GM18951 (cell line): ENCODE results near the gene COLGALT1.
"Not testable (repeated sequence)": the region's sequence is repeated elsewhere in the genome, so short reads cannot be mapped to it uniquely, and the experiment has no call there.

Experiments used
- POLR2A ChIP-seq: IDR thresholded peaks from 4 replicates; pipeline ENCODE4 v1.6.1; 2011; ENCODE audit warnings: mild to moderate bottlenecking; ENCODE audit not compliant: insufficient read length, insufficient read depth; ENCODE audit errors: extremely low read depth
- in situ Hi-C: fragments of 300-500 bp; cut with MboI; formaldehyde crosslinking; loops from one replicate; pipeline ENCODE4 v1.12.0; 2022; ENCODE audit warnings: low sequenced_read_pairs, mixed read lengths, inconsistent platforms; ENCODE audit not compliant: unreplicated experiment

Gene COLGALT1

DNA sequence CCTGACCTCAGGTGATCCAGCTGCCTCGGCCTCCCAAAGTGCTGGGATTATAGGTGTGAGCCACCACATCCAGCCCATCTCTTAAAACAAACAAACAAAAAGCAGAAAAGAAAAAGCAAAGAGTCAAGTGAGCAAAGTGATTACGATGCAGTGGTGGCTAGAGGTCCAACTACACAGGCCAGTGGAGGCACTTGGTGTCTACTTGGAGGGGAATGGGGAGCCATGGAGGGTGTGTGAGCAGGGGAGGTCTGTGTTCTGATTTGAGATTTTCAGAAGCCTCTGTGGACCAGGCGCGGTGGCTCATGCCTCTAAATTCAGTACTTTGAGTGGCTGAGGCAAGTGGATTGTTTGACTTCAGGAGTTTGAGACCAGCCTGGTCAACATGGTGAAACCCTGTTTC, 6.6 kb downstream of the COLGALT1 start:
- in situ Hi-C loops, result no loop called here
- TF ChIP-seq POLR2A, result no peak

DNA sequence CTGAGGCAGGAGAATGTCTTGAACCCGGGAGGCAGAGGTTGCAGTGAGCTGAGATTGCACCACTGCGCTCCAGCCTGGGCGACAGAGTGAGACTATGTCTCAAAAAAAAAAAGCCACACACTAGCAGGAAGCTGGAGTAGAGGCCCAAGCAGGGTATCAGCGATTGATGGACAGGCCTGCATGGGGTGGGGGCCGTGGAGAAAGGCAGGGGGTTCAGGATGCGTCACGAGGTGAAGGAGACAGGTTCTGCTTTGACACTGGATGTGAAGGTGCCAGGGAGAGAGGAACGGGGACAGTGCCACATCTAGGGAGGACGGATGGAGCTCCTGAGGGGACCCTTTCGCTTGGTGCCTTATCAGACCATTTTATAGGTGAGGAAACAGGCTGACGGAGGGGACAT, 7.1 kb downstream of the COLGALT1 start:
- in situ Hi-C loops, result no loop called here
- TF ChIP-seq POLR2A, result no peak

DNA sequence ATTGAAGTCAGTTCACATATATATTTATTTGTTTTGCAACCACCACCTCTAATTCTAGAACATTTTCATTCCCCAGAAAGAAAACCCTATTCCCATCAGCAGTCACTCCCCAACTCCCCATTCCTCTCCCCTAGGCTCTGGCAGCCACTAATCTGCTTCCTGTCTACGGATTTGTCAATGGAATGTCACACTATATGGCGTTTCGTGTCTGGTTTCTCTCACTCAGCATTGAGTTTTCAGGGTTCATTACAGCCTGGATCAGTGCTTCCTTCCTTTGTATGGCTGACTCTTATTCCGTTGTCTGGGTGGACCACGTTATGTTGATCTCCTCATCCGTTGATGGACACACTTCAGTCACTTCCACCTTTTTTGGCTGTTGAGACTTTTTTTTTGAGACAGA, 9.3 kb downstream of the COLGALT1 start:
- in situ Hi-C loops, result no loop called here
- TF ChIP-seq POLR2A, result no peak

DNA sequence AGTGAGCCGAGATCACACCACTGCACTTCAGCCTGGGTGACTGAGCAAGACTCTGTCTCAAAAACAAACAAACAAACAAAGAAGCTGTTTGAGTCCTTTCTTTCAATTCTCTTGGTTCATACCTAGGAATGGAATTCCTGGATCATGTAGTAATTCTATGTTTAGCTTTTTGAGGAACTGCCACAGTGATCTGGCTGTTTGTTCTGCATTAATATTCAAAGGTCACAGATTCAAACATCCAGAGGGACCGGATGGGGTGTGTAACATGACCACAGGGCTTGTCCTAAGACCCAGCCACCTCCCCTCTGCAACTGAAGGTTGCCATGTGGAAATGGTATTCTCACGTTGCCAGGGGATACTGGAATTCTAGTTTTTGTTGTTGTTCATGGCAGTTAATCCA, 10.2 kb downstream of the COLGALT1 start:
- in situ Hi-C loops, result no loop called here
- TF ChIP-seq POLR2A, result no peak

DNA sequence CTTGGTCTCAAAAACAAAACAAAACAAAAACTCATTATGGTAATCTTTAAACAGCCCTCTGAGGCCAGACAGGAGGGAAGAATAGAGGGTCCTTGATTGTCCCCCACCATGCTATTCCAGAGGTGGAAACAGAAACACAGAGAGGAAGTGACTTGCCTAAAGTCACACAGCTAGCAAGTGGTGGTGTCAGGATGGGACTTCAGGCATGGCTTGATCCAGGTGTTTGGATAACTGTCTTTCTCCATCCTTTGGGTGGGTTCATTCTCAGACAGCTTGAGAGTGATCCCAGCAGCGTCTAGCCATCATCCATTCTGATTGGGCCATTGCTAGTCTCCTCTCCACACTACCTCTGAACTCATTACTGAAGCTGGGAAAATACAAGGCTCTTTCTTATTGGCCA, 12.5 kb downstream of the COLGALT1 start:
- in situ Hi-C loops, result no loop called here
- TF ChIP-seq POLR2A, result no peak

DNA sequence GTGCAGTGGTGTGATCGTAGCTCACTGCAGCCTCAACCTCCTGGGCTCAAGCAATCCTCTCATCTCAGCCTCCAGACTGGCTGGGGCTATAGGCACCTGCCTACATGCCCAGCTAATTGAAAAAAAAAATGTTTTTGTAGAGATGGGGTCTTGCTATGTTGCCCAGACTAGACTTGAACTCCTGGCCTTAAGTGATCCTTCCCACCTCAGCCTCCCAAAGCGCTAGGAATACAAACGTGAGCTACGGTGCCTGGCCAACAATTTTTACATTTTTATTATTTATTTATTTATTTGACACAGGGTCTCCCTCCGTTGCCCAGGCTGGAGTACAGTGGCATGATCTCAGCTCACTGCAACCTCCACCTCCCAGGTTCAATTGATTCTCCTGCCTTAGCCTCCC, 14.8 kb downstream of the COLGALT1 start:
- in situ Hi-C loops, result not testable (repeated sequence)

DNA sequence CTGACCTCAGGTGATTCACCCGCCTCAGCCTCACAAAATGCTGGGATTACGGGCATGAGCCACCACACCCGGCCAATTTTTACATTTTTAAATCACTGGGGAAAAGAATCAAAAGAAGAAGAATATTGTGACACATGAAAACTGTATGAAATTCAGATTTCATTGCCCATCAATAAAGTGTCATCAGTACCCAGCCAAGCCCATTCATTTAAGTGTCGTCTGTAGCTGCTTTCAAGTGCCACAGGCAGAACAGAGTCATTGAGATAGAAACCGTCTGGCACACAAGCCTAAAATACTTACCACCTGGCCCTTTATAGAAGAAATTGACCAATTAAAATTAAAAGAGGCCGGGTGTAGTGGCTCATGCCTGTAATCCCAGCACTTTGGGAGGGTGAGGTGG, 15.3 kb downstream of the COLGALT1 start:
- no peak for TF ChIP-seq POLR2A
- in situ Hi-C loops, result no loop called here

DNA sequence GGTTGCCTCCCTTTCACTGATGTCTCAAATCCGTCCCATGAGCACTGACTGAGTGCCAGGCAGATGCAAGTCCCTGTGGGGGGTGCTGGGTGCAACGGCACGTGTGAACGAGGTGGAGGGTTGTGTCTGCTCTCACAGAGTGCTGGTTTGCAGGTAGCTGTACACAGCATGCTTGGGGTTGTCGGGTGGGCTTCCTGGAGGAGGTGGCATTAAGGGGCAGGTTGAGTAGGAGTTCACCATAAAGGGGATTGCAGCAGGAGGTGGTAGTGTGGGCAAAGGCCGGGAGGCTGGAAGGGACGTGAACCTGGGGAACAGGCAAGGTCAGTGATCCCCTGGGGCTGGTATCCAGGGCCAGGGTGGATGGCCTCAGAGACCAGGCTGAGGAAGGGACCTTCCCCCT, 17.2 kb downstream of the COLGALT1 start:
- TF ChIP-seq POLR2A, result no peak
- in situ Hi-C loops, result no loop called here

DNA sequence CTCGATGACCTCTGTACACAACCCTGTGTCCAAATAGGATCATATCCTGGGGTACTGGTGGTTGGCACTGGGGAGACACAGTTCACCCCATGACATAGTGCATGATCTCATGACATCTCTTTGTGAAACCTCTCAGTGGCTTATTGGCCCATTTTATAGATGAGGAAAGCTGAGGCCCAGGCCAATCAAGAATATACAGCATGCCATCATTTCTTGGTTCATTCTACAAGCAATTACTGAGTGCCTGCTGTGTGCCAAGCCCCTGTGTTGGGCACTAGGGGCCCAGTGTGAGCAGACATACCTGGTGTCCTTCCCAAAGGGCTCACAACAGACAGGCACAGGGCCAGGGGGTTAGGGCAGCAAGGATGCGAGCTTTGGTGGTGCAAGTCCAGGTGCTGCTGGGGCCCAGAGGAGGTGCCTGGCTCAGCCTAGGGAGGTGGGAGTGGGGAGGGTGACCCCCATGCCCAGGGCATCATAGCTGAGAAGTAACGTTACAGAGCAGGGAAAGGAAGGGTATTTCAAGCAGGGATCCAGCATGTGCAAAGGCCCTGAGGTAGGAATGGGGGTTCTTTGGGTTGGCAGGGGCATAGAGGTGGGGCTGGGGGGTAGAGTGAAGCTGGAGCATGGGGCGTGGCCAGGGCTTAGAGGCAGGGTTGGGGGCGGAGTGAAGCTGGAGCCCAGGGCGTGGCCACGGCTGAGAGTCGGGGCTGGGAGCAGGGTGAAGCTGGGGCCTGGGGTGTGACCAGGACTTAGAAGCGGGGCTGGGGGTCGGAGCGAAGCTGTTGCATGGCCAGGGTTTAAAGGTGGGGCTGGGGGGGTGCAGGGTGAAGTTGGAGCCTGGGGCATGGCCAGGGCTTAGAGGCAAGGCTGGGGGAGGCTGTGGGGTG, 20.7 kb downstream of the COLGALT1 start:
- TF ChIP-seq POLR2A, result no peak
- in situ Hi-C loops, result no loop called here

DNA sequence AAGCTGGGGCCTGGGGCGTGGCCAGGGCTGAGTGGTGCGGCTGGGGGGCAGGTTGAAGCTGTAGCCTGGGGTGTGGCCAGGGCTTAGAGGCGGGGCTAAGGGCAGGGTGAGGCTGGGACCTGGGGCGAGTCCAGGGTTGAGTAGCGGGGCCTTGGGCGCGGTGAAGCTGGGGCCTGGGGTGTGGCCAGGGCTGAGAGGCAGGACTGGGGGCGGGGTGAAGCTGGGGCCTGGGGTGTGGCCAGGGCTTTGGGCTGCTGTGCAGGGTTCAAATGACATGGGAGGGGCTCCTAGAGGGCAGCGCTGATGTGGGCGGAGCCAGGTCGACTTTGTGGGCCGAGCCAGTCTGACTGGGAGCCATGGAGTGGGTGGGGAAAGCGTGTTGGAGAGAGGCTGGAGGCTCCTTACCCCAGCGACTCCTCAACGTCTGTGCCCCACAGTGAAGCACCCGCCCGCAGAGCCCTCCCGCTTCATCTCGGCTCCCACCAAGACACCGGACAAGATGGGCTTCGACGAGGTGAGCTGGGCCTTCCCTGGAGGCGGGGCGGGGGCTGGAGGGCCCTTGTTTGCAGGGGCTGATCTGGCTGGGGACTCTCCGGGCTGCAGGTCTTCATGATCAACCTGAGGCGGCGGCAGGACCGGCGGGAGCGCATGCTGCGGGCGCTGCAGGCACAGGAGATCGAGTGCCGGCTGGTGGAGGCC, 21.5 kb downstream of the COLGALT1 start:
- in situ Hi-C loops, result no loop called here
- TF ChIP-seq POLR2A, result no peak

DNA sequence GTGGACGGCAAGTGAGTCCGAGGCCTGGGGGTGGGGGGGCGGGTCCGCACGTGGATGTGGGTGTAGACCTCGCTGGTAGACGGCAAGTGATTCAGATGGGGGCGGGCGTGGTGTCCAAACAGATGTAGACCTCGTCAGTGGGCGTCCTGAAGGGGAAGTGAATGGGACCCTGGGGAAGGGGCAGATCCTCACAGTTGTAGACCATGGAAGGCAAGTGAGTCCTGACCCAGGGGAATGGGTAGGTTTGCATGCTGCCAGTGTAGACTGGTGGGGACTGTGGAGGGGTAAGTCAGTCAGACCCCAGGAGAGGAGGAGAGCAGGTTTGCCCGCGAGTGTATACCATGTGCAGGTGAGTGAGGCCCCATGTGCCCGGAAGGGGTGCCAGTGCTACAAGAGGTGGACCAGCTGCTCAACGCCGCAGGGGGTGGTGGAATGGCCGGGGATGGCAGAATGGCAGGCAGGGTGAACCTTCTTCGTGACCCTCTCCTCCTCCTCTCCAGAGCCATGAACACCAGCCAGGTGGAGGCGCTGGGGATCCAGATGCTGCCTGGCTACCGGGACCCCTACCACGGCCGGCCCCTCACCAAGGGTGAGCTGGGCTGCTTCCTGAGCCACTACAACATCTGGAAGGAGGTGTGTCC, 22.1 kb downstream of the COLGALT1 start:
- in situ Hi-C loops, result no loop called here

DNA sequence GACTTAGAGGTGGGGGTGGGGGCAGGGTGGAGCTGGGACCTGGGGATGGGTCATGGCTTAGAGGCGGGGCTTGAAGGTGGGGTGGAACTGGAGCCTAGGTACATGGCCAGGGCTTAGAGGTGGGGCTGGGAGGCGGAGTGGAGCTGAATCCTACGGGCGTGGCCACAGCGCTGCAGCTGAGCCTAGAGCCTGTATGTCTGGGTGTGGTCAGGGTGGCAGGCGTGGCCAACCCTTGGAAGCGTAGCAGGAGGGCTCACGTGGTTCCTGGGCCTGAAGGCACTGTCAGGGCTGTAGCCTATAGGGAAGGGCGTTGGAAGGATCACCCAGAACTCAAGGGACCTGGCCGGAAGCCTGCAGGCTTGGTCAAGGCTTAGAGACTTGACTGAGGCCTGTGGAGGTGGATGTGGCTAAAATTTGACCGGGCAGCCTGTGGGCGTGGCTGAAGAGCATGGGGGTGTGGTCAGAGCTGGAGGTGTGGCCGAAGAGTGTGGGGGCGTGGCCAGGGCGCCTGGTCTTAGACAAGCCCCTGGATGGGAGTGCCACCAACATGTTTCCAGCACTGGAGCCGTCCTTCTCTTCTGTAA, 24.3 kb downstream of the COLGALT1 start:
- peak; percentile 12 for TF ChIP-seq POLR2A
- in situ Hi-C loops, result no loop called here

More for the DNA sequence above, 22.1 kb downstream of the COLGALT1 start:
- TF ChIP-seq POLR2A, result no peak

DNA sequence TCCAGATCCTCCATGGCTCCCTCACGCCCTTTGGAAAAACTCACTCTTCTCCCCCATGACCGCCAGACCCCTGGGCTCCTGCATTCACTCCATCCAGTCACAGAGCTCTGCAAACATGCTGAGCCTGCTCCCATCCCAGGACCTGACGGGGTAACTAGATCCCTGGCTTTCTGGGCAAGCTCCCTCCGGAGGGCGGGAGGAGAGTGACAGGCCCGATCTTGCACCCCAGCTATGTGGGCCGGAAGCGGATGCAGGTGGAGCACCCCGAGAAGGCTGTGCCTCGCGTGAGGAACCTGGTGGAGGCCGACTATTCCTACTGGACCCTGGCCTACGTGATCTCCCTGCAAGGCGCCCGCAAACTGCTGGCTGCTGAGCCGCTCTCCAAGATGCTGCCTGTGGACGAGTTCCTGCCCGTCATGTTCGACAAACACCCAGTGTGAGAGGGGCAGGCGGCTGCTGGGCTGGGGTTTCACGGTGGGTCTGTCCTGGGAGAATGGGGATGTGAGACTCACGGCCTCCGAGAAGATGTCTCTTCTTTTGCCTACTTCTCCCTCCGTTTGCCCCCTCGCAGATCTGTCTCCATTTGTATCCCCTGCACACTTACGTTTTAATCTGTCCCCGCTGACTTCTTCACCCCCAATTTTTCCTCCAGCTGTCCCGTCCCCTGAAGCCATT, 25.2 kb downstream of the COLGALT1 start:
- in situ Hi-C loops, result no loop called here
- no peak for TF ChIP-seq POLR2A

DNA sequence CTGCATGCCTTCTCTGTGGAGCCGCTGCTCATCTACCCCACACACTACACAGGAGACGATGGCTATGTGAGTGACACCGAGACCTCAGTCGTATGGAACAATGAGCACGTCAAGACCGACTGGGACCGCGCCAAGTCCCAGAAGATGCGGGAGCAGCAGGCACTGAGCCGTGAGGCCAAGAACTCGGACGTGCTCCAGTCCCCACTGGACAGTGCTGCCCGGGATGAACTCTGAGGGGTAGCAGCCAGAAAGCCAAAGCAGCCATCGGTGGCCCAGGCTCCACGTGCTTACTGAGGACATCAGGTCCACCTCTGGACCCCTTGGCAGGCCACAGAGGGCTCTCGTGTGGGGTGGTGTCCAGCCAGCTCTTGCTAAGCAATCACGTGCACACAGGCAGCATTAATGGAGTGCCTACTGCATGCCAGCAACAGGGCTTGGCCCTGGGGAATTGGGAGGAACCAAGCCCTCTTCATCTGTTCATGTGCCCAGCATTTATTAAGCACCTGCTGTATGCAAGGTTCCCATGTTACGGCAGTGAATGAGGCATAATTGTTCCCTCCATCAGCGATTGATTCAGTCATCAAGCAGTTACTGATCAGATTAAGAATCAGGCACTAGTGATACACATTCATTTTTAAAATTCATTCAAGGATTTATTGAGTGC, 25.9 kb downstream of the COLGALT1 start:
- TF ChIP-seq POLR2A, result no peak
- in situ Hi-C loops, result no loop called here
